Activated CD4-positive, alpha-beta T cell treated with anti-CD3 and anti-CD28 coated beads, Interleukin-2, amount 50 U/mL, for 1 hour (primary cell): Measurements from ENCODE around the gene RCAN1.
A peak's percentile ranks its signal among the peaks of the same experiment; 100 is the strongest.
"Not testable (repeated sequence)": the region's sequence is repeated elsewhere in the genome, so short reads cannot be mapped to it uniquely, and the experiment has no call there.

Experiments
- DNase-seq: peaks from one replicate; pipeline ENCODE4 v3.0.0-alpha.2; 2020

Gene RCAN1

DNA sequence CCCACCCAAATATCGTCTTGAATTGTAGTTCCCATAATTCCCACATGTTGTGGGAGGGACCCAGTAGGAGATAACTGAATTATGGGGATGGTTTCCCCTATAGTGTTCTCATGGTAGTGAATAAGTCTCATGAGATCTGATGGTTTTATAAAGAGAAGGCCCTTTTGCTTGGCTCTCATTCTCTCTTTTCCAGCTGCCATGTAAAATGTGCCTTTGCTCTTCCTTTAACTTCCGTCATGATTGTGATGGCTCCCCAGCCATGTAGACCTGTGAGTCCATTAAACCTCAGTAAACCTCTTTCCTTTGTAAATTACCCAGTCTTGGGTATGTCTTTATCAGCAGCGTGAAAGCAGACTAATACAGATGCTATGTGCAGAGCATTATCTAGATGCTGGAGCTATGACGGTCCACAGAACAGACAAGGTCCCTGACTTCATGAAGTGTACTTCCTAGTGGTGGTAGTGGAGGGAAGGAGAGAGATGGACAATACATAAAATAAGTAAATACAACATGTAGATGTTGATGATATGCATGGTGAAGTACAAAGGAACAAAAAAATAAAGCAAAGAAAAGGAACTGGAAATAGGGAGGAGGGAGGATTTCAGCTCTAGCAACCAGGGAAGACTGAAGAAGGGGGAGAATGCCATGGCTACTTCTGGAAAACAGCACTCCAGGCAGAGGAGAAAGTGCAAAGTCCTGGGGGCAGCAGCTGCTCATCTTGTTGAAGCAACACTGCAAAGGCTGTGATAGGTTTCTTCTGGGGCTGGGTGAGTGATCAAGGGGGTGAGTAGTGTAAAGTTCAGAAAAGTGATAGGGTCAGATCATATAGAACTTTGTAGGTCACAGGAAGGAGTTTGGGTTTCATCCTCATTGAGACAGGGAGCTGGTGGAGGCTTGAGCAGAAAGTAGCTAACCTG lies 6.8 kb upstream of the RCAN1 start:
- DNase-seq = no peak

DNA sequence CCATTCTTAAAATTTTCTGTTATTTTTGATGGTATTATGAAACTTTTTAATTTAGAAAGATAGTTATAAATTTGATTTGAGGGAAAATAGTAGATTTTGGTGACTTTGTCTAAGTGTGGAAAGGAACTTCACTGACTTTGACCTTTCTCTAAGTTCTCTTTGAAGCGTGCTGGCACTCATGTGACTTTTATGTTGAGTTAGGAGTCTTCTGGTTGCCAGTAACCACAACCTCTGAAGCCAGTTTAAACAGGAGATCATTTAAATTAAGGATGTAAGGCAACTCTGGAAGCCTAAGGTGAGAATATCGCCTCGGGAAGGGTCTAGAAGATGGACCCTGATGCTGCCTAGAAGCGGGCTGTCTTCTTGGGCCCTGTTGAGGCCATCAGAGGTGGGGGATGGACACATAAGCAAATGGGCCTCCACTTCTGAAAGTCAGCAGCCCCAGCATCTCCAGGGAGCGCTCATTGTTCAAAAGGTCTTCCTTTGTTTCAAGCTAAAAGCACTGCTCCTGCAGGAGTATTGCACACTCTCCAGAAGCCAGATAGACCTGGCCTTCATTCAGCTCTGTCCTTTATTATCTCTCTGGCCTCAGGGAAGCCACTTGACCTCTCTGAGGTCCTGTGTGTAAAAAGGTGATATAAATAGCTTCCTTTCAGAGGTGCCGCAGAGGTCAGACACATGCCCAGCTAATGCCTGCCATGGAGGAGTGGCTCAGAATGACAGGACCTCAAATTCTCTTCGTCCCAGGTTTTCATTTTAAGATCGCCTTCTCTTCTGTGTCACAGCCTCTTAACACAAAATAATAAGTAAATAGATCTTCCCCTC lies 5.1 kb upstream of the RCAN1 start:
- no peak for DNase-seq

DNA sequence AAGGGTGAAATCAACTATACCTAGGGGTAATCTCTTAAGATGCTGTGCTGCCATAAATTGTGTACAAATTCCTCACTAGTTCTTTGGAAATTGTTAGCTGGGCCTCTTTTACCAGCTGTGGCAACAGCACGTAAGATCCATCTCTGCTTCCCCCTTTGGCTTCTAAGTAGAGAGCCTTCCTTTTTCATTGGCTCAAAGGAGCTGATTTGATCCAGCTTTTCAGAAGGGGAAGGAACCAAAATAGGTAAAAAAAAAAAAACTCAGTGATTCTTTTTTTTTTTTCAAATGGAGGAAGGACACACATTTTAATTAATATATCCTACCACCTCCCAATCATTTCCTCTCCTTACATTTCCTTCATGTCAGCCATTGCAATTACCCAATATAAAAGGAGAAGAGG lies 4.0 kb upstream of the RCAN1 start:
- no peak for DNase-seq

DNA sequence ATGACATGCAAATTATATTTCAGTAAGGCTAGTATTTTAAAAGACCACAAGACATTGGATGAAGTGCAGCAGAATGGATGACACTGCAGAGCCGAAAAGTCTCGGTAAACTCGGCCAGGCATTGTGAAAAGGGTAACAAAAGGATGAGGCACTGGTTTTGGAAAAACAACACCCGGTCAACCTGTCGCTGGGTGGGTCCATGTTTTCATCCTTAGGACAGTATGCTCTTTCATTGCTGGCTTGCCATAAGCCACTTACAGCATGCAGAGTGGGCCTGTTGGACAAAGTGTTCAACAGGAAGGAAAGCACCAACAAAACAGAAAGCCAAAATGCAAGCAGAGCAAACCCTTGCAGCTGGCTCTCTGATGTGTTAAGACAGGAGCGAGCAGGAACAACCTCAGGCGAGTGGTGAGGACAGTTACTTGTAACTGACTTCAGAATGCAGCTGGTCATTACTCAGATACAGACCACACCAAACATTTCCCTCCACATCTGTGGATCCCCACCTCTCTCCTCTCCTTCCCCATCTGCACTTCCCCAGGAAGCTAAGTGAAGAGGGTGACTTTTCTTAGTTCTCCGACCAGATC lies 2.9 kb upstream of the RCAN1 start:
- no peak for DNase-seq

DNA sequence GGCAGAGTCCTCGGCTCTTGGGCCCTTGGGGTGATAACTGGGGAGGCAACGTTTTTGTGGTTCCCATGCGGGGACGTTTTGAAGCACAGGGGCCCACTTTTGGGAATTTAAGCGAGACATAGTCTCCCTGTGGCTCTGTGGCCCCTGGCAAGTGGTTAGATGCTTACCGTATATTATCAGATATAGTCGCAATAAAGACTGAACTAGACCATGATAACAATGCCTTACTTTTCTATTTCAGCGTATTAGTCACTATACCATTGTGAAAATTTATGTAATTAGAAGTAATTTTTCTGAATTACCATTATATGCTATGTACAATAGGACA lies 538 bp upstream of the RCAN1 start:
- no peak for DNase-seq

DNA sequence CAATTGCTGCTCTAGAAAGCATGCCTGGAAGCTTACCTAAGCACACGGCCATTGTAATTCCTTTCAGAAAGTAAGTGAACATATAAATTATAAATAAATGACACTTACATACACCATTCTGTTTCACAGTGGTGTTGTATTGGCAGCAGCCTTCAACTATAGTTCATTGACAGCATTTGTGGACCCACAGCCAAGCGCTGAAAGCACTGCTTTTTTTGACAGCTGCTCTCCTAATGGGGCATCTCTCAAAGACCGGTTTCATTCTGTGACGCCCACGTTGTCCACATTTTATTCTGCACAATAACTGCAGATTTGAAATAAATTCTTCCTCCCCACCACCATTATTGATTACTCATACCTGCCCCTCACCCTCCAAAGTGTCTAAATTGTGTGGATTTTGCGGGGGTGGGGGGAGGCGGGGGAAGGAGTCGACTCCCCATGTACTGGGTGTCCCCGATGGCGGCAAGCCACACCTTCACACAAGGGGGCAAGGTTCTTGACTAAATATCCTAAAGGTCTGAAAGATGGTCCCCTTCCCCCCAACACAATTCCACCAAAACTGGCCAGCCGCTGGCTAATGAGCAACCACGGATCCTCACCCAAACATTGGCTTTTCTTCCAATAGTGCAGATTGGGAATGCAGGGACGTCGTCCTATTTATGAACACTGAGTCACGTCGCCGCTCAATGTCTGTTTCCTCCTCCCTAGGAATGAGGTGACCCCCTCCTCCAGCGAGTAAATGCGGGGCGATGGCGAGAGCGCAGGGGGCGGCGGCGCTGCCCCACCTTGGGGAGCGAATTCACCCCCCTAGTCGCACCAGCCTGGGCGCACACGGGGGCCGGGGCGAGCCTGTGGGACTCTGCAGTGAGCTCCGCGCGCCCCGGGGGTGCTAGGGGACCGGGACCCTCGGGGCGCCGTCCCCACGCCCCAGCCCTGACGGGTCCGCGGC lies 960 bp downstream of the RCAN1 start:
- no peak for DNase-seq

DNA sequence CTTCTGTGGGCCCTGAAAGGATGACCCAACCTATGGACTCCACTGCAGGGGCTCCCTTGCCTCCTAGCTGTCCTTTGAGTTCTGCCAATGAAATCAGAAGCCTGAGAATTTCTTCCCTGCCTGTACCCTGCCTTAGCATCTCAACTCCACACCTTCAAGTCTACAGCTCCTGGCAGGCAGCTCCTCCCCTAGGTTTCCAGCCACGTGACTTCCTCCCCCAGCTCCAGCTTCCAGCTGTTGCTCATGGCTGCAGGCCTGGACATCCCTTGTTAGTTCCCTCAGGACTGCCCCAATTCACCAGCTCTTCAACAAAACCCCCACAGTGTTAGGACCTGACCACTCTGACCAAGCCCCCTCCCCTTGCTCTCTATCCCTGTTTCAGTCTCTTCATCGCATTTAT lies 2.4 kb downstream of the RCAN1 start:
- no peak for DNase-seq

DNA sequence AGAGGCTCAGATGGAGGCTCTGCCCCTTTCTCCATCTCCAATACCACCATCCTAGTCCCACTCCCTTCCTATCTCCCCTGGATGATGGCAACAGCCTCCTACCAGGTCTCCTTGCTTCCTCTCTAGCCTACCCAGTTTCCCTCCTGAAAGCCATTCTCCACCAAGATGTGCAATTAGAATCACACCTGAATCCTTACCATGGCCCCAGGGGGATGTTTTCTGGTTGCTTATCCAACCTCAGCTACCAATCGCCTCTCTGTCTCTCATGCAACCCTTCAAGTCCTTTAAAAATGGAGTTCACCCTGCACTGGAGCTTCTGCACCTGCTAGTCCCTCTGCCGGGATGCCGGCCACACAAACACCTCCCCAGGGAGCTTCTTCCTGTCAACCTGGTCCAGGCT lies 2.9 kb downstream of the RCAN1 start:
- DNase-seq = no peak

DNA sequence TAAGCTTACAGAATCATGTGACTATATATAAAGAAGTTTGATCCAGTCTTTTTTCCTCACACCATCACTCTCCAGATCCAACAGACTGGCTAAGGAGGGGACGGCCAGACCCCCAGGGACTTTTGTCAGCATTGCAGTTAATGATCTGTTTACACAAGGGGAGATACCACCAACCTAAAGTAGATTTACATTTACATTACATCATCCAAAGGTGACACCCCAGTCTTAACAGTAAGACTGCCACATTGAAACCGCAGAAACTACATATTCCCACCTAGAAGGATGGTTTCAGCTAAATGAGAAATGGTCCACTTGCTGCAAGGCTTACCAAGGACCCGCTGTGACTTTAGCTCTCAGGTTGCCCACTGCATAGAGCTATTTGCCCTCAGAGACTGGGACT lies 3.4 kb downstream of the RCAN1 start:
- no peak for DNase-seq

DNA sequence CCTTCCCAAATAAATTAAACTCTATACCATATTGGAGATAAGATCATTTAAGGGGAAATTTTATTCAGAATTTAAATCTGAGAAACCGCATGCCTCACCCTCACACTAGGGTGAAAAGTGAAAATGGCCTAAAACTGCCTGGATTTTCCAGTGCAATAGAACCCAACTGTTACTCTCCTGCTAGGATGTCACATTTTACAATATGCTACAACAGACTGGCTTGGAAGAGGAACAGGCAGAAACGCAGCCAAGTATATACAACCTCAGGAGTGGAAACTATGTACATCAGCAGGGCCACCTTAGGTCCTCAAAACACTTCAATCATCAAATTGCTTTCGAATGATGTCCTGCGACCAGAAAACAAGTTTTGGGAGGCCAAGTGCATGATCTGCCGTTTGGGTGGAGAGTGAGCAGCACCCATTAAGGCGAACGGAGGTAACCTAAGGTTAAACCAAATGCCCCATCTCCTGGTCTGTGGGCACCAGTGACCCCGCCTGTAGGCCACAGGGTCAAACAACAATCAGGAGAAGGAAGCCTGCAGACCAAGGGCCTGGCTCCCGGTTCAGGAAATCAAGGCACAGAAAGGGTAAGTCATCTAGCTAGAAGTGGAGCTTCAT lies 4.9 kb downstream of the RCAN1 start:
- no peak for DNase-seq

DNA sequence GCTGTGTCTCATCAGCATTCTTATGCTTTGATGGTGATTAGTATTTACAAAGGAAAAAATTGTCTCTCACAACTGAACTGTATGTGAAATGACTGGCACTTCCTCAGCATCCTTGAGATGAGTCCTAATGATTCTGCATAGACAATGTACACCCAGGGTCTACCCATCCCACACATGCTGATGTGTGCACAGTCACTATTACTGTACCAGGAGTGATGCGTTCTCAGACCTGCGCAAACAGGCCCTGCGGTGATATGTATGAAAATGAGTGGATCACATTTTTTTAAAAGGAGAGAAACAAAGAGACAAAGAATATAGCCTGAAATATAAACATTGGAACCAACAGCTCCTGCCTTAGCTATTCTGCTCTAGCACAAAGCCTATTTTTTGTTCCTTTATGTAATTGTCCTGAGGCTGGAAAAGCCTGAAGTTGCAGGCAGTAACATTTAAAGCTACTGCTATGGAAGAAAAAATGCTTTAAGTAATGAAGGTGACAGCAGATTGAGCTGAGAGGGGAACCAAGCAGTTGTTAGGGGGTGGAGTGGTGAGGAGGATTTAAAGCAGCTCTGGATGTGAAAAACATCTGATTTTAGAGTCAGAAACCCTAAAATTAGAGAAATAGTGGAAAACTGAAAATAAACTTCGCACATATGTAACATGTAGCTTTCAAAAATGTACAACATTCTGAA lies 5.5 kb downstream of the RCAN1 start:
- DNase-seq = no peak

DNA sequence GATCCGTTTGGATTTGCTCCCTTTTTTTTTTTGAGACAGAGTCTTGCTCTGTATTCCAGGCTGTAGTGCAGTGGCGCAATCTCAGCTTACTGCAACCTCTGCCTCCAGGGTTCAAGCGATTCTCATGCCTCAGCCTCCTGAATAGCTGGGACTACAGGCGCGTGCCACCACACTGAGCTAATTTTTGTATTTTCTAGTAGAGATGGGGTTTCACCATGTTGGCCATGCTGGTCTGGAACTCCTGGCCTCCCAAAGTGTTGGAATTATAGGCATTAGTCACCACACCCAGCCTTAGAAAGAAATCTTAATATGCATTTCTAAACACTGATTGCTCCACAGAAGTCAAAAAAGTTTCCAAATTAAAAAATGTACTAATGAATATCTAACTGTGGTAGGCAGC lies 7.5 kb downstream of the RCAN1 start:
- not testable (repeated sequence) for DNase-seq

DNA sequence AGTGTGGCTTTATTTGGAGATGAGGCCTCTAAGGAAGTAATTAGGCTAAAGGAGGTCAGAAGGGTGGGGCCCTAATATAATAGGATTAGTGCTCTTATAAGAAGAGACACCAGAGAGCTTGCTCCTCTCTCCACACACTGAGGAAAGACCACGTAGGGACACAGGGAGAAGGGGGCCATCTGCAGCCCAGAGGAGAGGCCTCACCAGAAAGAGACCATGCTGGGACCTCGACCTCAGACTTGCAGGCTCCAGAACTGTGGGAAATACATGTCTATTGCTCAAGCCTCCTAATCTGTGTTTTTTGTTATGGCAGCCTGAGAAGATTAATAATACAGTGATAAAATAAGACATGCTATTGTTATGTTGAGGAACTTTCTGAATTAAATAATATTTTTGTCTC lies 8.3 kb downstream of the RCAN1 start:
- DNase-seq = no peak

DNA sequence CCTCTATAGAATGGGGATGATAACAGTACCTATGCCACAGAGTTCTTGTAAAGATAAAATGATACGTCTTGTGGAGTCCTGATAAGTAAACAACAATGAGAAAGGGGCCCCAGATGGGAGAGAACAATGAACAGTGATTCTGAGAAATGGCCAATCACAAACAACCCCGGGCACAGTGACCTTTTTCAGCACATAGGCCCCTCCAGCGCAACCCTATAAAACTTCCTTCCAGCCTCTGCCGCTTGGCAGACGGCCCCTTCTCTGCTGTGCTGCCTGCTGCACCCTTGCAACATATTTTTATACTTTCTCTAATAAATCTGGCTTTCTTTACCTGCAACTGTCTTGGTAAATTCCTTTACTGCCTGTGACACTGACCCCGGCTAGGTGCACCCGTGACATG lies 8.9 kb downstream of the RCAN1 start:
- DNase-seq = no peak

DNA sequence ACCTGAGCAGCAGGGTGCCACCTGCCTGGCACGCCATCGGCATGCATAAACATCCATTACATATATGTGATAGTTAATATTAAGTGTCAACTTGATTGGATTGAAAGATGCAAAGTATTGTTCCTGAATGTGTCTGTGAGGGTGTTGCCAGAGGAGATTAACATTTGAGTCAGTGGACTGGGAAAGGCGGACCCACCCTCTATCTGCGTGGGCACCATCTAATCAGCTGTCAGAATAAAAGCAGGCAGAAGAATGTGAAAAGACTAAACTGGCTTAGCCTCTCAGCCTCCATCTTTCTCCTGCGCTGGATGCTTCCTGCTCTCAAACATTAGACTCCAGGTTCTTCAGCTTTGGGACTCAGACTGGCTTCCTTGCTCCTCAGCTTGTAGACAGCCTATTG lies 10.0 kb downstream of the RCAN1 start:
- not testable (repeated sequence) for DNase-seq

DNA sequence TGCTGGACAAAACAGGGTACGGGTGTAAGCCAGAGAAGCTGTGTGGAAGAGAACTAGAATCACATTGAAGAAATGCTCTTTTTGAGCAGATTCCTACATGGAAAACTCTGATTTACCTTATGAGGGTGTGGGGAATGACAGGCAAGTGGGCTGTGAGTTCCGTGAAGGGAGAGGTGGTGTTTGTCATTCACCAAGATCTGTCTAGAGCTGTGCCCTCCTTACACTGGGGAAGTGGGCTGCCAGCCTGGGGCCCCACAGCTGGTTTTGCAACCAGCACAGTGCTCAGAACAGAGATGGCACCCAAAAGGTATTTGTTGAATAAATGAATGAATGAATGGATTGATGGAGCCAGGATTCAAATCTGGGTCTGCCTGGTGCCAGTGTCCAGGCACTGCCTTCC lies 10.4 kb downstream of the RCAN1 start:
- no peak for DNase-seq

DNA sequence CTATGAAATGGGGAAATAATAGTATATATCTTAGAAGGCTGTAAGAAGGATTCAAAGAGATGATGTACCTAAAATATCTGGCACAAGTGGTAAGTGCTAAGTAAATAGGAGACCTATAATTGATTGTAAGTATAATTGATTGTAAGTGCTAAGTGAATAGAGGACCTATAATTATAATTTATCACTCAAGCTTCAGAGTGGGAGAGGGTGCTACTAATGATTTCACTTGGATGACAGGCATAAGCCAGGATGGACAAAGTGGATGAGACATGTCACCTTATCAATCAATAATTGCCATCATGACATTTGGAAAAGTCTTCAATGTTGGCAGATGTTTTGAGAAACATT lies 11.2 kb downstream of the RCAN1 start:
- no peak for DNase-seq

DNA sequence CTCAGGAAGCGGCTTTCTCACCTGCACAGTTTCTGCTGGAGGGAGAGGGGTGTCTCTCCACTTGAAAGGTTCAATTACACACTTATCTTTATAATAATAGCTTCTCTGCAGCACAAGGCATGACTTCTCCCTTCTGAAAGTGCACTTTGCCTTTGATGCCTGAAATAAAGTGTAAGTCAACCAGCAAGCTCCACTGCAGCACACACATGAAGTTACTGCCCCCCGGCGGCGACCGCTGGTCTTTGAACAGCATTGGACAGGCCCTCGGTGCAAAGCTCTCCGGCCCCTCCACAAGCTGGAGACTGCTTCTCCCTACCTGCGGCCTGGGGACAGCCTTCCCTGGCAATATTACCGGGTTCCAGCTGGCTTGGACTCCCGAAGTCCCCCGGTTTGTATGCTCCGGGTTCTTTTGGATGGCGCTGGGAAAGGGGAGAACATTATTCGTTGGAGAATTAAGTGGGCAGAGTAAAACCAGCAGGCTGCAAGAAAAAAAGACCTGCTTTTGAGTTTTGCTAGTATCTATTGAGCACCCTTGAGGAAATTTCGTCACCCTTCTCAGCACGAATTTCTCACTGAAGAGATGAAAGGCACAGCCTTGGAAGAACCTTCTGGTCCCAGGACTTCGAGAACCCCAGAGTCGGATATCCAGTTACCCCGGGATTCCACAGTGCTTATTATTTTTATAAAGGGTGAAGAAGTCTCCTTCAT lies 11.8 kb downstream of the RCAN1 start:
- DNase-seq = peak; percentile 49

DNA sequence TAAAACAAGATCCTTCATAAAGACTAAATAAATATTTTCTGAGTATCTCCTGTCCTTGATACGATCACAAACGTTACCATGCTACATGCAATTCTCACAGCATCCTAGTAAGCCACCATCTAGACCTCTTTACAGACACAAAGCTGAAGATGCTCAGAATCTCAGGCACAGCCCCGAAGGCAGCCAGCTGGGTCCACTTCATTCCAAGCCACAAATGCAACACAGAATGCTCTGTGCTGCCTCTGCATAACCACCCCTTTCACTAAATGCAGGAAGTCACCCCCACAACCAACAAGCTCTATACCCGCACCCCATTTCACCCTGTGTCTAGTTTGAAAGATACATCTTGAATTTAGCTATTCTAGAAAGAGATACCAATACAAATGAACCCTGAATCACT lies 12.9 kb downstream of the RCAN1 start:
- no peak for DNase-seq

DNA sequence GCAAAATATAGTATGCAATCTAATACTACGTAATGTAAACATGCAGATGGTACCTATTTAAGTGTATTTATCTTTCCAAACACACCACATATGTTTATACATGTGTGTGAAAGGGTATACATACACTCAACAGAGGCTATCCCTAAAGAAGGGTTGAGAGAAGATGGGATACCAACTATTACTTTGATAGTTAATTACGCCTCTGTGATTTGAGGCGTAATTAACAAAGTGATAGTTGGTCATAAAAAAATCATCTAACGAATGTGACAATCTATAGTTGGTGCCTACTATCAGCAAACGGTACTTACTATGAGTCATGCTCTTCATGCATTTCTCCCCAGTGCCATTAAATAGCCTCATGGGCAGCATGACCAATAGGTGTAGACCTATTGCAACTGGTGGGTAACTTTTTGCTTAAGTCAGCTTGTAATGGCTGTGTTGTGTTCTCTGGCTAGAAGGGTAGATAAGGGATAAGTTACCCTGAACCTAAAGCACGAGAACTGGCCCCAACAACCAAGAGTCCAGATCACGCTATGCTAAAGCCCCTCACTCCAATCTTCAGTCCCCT lies 15.3 kb downstream of the RCAN1 start:
- DNase-seq = no peak

DNA sequence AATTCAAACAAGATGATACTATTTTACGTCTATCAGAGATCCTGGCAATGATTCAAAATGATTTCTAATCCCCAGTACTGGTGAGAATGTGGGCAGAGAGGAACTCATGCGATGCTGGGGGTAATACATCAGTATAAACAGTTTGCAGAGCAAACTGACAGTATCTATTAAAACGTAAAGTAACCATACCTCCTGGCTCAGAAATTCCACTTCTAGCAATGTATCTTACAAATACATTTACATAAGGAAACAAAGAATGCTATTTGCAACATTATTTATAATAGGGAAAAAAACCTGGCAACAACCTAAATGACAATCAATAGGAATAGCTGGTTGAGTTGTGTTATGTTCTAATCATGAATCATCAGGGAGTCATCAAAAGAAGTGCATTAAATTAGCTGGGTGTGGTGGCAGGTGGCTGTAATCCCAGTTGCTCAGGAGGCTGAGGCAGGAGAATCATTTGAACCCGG lies 15.9 kb downstream of the RCAN1 start:
- DNase-seq = no peak
